Measurements from ENCODE around the gene JPH4. TPM values are rescaled to one million over a fixed set of nuclear protein-coding genes. Genes with fewer than 3 reads are reported as not detected.

Gene JPH4
- total RNA-seq, 1 donor from 2014 or later: 1.1 TPM

GRCh38 chr14:23565626-23566025 is 13.0 kb downstream of the JPH4 start:
- Histone ChIP-seq H3K27me3 (ENCODE audit: control insufficient read depth, insufficient read depth, low read length) (no peaks in the 10 kb centered on the region), H3K36me3 (ENCODE audit: control insufficient read depth, insufficient read depth, low read length) (peaks cover 3% of the 10 kb centered on the region), H3K4me3 (ENCODE audit: low read depth, low read length) (no peak overlapping the region)
- TF ChIP-seq CTCF (IDR thresholded peaks at IDR 0.05; ENCODE audit: insufficient read depth, low read length, poor library complexity, severe bottlenecking): no peak
- DNase-seq (ENCODE audit: low read depth): no peak

GRCh38 chr14:23564876-23565275 is 13.7 kb downstream of the JPH4 start:
- Histone ChIP-seq H3K4me3 (ENCODE audit: low read depth, low read length) (no peak overlapping the region), H3K27me3 (ENCODE audit: control insufficient read depth, insufficient read depth, low read length) (no peaks in the 10 kb centered on the region), H3K36me3 (ENCODE audit: control insufficient read depth, insufficient read depth, low read length) (peaks cover 3% of the 10 kb centered on the region)
- TF ChIP-seq CTCF (IDR thresholded peaks at IDR 0.05; ENCODE audit: insufficient read depth, low read length, poor library complexity, severe bottlenecking): no peak
- DNase-seq (ENCODE audit: low read depth): no peak

GRCh38 chr14:23564181-23564812 is 14.3 kb downstream of the JPH4 start:
- DNase-seq (ENCODE audit: low read depth): no peak
- no peak for TF ChIP-seq CTCF (IDR thresholded peaks at IDR 0.05; ENCODE audit: insufficient read depth, low read length, poor library complexity, severe bottlenecking)
- H3K4me3 ChIP-seq (ENCODE audit: low read depth, low read length): no peak overlapping the region
- H3K27me3 ChIP-seq (ENCODE audit: control insufficient read depth, insufficient read depth, low read length): no peaks in the 10 kb centered on the region
- H3K36me3 ChIP-seq (ENCODE audit: control insufficient read depth, insufficient read depth, low read length): peaks cover 5% of the 10 kb centered on the region

GRCh38 chr14:23563473-23564180 is 15.0 kb downstream of the JPH4 start:
- no peak for DNase-seq (ENCODE audit: low read depth)
- Histone ChIP-seq H3K27me3 (ENCODE audit: control insufficient read depth, insufficient read depth, low read length) (no peaks in the 10 kb centered on the region), H3K4me3 (ENCODE audit: low read depth, low read length) (no peak overlapping the region), H3K36me3 (ENCODE audit: control insufficient read depth, insufficient read depth, low read length) (peaks cover 7% of the 10 kb centered on the region)
- no peak for TF ChIP-seq CTCF (IDR thresholded peaks at IDR 0.05; ENCODE audit: insufficient read depth, low read length, poor library complexity, severe bottlenecking)

DNA sequence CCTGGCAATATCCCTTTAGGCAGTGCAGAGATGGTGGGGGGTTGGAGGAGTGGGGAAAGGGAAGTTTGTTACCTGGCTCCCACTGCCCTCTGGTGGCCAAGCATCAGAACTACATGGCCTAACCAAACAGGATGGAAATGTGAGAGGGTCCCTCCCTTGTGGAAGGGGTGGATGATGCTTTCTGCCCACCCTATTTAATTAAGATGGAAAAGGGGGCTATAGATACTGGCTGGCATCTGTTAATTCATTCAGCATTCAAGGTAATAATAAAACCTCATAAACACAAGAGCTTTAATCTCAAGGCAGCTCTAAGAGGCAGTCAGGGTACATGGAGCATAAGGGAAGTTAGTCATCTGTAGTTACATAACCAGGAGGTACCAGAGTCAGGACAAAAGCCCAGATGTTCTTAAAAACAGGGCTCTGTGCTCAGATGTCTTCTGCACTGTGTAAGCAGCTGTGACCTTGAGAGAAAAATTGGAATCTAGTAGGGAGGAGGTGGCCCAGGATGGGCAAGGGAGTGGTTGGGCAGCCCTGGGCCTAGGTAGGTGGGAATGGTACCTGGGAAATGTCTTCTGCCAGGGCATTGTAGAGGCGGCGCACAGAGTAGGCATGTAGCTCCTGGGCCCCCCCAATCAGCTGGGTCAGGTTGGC is 15.6 kb downstream of the JPH4 start:
- Histone ChIP-seq H3K36me3 (ENCODE audit: control insufficient read depth, insufficient read depth, low read length) (peaks cover 7% of the 10 kb centered on the region), H3K4me3 (ENCODE audit: low read depth, low read length) (no peak overlapping the region), H3K27me3 (ENCODE audit: control insufficient read depth, insufficient read depth, low read length) (no peaks in the 10 kb centered on the region)
- peak; percentile 85 for TF ChIP-seq CTCF (IDR thresholded peaks at IDR 0.05; ENCODE audit: insufficient read depth, low read length, poor library complexity, severe bottlenecking)
- DNase-seq (ENCODE audit: low read depth): no peak
